Mesendoderm (in vitro differentiated cells): ENCODE results near the gene CLIP2.

Source experiments
- DNase-seq: peaks from one replicate; pipeline ENCODE4 v3.0.0; 2013
- H2AK5ac ChIP-seq: 2 replicates; pipeline ENCODE4 v1.6.1; 2013; ENCODE audit warnings: low read length, inconsistent platforms
- H2BK120ac ChIP-seq: 2 replicates; pipeline ENCODE4 v1.6.1; 2013; ENCODE audit warnings: low read depth, mild to moderate bottlenecking, low read length, moderate library complexity, mixed read lengths
- H2BK15ac ChIP-seq: replicated peaks from 2 replicates; pipeline ENCODE4 v1.6.1; 2013; ENCODE audit warnings: low read depth, mild to moderate bottlenecking, moderate library complexity
- H2BK5ac ChIP-seq: 2 replicates; pipeline ENCODE4 v1.6.1; 2013; ENCODE audit warnings: low read length, inconsistent platforms
- H3K18ac ChIP-seq: 2 replicates; pipeline ENCODE4 v1.6.1; 2013; ENCODE audit warnings: mild to moderate bottlenecking, low read length, mixed read lengths
- H3K23ac ChIP-seq: one replicate; pipeline ENCODE4 v1.6.1; 2013; ENCODE audit warnings: low read length
- H3K27ac ChIP-seq: 2 replicates; pipeline ENCODE4 v1.5.1; 2013; ENCODE audit warnings: low read depth, mild to moderate bottlenecking, inconsistent platforms, low read length, moderate library complexity
- H3K27me3 ChIP-seq: 2 replicates; pipeline ENCODE4 v1.6.1; 2013; ENCODE audit warnings: low read length, control low read depth, mild to moderate bottlenecking, inconsistent platforms; ENCODE audit not compliant: insufficient read depth, poor library complexity
- H3K36me3 ChIP-seq: 2 replicates; pipeline ENCODE4 v1.6.1; 2013; ENCODE audit warnings: low read length, inconsistent platforms; ENCODE audit not compliant: control insufficient read depth, insufficient read depth
- H3K4ac ChIP-seq: one replicate; pipeline ENCODE4 v1.6.1; 2013; ENCODE audit warnings: low read depth, mild to moderate bottlenecking, low read length, moderate library complexity
- H3K4me1 ChIP-seq: 2 replicates; pipeline ENCODE4 v1.6.1; 2013; ENCODE audit warnings: low read depth, low read length, inconsistent platforms; ENCODE audit not compliant: control insufficient read depth
- H3K4me2 ChIP-seq: 2 replicates; pipeline ENCODE4 v1.6.1; 2013; ENCODE audit warnings: low read length
- H3K4me3 ChIP-seq: 2 replicates; pipeline ENCODE4 v1.5.1; 2013; ENCODE audit warnings: mild to moderate bottlenecking, low read length
- H3K56ac ChIP-seq: one replicate; pipeline ENCODE4 v1.6.1; 2013; ENCODE audit warnings: low read length
- H3K79me1 ChIP-seq: 2 replicates; pipeline ENCODE4 v1.6.1; 2013; ENCODE audit warnings: low read length, inconsistent platforms
- H3K79me2 ChIP-seq: 2 replicates; pipeline ENCODE4 v1.6.1; 2013; ENCODE audit warnings: mild to moderate bottlenecking, low read length; ENCODE audit not compliant: control insufficient read depth, insufficient read depth
- H3K9ac ChIP-seq: 2 replicates; pipeline ENCODE4 v1.6.1; 2013; ENCODE audit warnings: low read length, inconsistent platforms
- H4K5ac ChIP-seq: one replicate; pipeline ENCODE4 v1.6.1; 2013; ENCODE audit warnings: low read length
- H4K8ac ChIP-seq: one replicate; pipeline ENCODE4 v1.6.1; 2013; ENCODE audit warnings: low read depth, mild to moderate bottlenecking, control low read depth, low read length, moderate library complexity
- WGBS: extraction: QIAGEN DNeasy Blood & Tissue Kit; methylation state at CpG from one replicate; pipeline ENCODE4 v1.1.7; 2013; ENCODE audit warnings: low lambda C conversion rate, missing lambda C conversion rate; ENCODE audit not compliant: insufficient coverage; ENCODE audit errors: extremely low coverage; 5-methylcytosine and 5-hydroxymethylcytosine counted together

Gene CLIP2

DNA sequence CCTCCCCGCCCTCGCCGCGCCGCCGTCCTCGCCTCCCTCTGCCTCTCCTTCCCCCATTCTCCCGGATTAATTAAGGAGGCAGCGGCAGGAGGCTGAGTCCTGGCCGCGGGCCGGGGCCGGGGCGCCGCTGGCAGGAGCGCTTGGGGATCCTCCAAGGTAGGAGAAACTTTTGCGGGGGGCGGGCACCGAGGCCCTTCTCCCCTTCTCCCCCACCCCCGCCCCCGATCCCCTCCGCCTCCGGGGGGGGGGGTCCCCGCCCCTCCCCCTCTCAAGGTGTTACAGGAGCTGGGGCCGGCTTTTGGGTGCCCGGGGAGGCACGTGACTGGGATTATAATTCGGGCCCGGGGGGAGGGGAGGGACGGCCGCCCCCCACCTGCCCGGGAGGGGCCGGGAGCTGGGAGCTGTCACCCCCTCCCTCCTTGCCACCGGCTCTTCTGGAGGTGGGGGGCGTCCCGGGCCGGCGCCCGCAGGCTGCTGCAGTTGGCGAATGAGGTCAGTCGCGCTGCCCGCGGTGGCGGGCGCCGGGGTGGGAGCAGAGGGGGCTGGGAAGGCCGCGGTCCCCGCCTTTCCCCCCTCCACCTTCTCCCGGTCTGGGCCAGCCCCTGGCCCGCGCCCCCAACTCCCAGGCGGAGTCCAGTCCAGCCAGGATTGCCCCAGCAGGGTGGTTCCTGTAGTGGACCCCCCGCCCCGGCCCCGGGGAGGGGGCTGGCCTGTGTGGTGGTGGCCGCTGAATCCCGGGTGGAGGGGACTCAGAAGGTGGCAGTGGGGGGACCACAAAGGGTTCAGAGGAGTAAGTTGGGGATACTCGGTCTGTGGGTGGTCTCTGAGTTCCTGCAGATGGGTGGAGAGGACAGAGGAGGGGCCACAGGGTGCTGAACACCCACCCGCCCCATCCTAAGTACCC, 165.1 kb downstream of the CLIP2 start:
- H2BK120ac ChIP-seq, result peak overlapping the region; percentile 63
- peaks cover 37% of the 10 kb centered on the region for H3K79me2 ChIP-seq
- H3K4ac ChIP-seq, result peak overlapping the region; percentile 94
- H3K4me3 ChIP-seq, result peak overlapping the region; percentile 65
- no peak for DNase-seq
- H3K56ac ChIP-seq, result peak overlapping the region; percentile 89
- H2BK5ac ChIP-seq, result no peak overlapping the region
- no peak overlapping the region for H2BK15ac ChIP-seq
- H3K18ac ChIP-seq, result peak overlapping the region; percentile 95
- H4K8ac ChIP-seq, result peak overlapping the region; percentile 70
- H3K4me1 ChIP-seq, result peaks cover 4% of the 10 kb centered on the region
- no peaks in the 10 kb centered on the region for H3K36me3 ChIP-seq
- no peaks in the 10 kb centered on the region for H3K27me3 ChIP-seq
- peaks cover 20% of the 10 kb centered on the region for H3K79me1 ChIP-seq
- no peak overlapping the region for H4K5ac ChIP-seq
- peak overlapping the region; percentile 4 for H2AK5ac ChIP-seq
- no CpG with 5 or more reads among the region's 61 CpGs for WGBS
- peak overlapping the region; percentile 37 for H3K27ac ChIP-seq
- H3K23ac ChIP-seq, result no peak overlapping the region
- H3K4me2 ChIP-seq, result peak overlapping the region; percentile 78
- peak overlapping the region; percentile 84 for H3K9ac ChIP-seq

- H2BK5ac ChIP-seq, result no peak overlapping the region
- peak overlapping the region; percentile 84 for H3K9ac ChIP-seq
- H3K56ac ChIP-seq, result peak overlapping the region; percentile 89
- H3K27ac ChIP-seq, result peak overlapping the region; percentile 17
- peaks cover 4% of the 10 kb centered on the region for H3K4me1 ChIP-seq
- peaks cover 43% of the 10 kb centered on the region for H3K79me2 ChIP-seq
- H3K36me3 ChIP-seq, result no peaks in the 10 kb centered on the region
- H4K8ac ChIP-seq, result no peak overlapping the region
- H3K4ac ChIP-seq, result no peak overlapping the region
- H3K79me1 ChIP-seq, result peaks cover 24% of the 10 kb centered on the region
- H3K4me3 ChIP-seq, result peak overlapping the region; percentile 65
- H3K4me2 ChIP-seq, result peak overlapping the region; percentile 78
- H3K23ac ChIP-seq, result no peak overlapping the region
- H2BK15ac ChIP-seq, result no peak overlapping the region
- no CpG with 5 or more reads among the region's 11 CpGs for WGBS
- no peak overlapping the region for H2BK120ac ChIP-seq
- no peak overlapping the region for H4K5ac ChIP-seq
- peak overlapping the region; percentile 4 for H2AK5ac ChIP-seq
- peak overlapping the region; percentile 95 for H3K18ac ChIP-seq
- H3K27me3 ChIP-seq, result no peaks in the 10 kb centered on the region
- no peak for DNase-seq
These were observed 165.7 kb downstream of the CLIP2 start for GRCh38 chr7:74454925-74455288.

GRCh38 chr7:74455291-74455804, 166.1 kb downstream of the CLIP2 start:
- Histone ChIP-seq H4K5ac (no peak overlapping the region), H2AK5ac (no peak overlapping the region), H4K8ac (no peak overlapping the region), H2BK15ac (no peak overlapping the region), H3K4me2 (peak overlapping the region; percentile 78), H2BK120ac (no peak overlapping the region), H3K18ac (no peak overlapping the region), H3K79me2 (peaks cover 45% of the 10 kb centered on the region), H3K23ac (no peak overlapping the region), H3K79me1 (peaks cover 24% of the 10 kb centered on the region), H3K56ac (peak overlapping the region; percentile 89), H3K4me1 (peaks cover 4% of the 10 kb centered on the region), H3K36me3 (no peaks in the 10 kb centered on the region), H3K4ac (no peak overlapping the region), H3K9ac (peak overlapping the region; percentile 84), H2BK5ac (no peak overlapping the region), H3K27me3 (no peaks in the 10 kb centered on the region), H3K4me3 (no peak overlapping the region), H3K27ac (no peak overlapping the region)
- no peak for DNase-seq
- WGBS, result no CpG with 5 or more reads among the region's 13 CpGs
